HG02970 (cell line): ENCODE data around the gene OSBPL2.

Experiments used
- ATAC-seq: cut with Tn5 transposase; IDR thresholded peaks from one replicate; pipeline ENCODE4 v1.9.1; 2021; ENCODE audit warnings: mild to moderate bottlenecking, moderate library complexity, moderate number of reproducible peaks; ENCODE audit not compliant: unreplicated experiment, low FRiP score

The OSBPL2 gene

DNA sequence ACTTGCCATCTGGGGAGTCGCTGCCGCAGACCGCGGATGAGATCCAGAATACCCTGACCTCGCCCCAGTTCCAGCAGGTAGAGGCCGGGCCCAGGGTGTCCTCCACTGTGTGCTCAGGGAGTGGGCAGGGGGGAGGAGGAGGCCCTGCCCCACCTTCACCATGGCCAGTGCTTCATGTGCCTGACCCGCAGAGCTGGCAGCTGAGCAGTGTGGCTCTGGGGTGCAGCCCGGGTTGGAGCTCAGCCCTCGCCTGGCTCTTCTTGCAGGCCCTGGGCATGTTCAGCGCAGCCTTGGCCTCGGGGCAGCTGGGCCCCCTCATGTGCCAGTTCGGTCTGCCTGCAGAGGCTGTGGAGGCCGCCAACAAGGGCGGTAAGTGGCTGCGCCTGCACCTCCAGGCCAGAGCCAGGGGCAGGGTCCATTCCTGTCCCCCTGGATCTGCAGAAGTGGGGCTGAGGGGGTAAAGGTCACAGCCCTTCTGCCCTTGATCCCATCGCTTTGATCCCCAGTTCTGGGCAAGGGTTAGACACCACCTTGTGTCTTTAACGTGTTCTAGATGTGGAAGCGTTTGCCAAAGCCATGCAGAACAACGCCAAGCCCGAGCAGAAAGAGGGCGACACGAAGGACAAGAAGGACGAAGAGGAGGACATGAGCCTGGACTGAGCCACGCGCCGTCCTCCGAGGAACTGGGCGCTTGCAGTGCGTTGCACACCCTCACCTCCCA, 69.9 kb downstream of the OSBPL2 start:
- no peak for ATAC-seq

DNA sequence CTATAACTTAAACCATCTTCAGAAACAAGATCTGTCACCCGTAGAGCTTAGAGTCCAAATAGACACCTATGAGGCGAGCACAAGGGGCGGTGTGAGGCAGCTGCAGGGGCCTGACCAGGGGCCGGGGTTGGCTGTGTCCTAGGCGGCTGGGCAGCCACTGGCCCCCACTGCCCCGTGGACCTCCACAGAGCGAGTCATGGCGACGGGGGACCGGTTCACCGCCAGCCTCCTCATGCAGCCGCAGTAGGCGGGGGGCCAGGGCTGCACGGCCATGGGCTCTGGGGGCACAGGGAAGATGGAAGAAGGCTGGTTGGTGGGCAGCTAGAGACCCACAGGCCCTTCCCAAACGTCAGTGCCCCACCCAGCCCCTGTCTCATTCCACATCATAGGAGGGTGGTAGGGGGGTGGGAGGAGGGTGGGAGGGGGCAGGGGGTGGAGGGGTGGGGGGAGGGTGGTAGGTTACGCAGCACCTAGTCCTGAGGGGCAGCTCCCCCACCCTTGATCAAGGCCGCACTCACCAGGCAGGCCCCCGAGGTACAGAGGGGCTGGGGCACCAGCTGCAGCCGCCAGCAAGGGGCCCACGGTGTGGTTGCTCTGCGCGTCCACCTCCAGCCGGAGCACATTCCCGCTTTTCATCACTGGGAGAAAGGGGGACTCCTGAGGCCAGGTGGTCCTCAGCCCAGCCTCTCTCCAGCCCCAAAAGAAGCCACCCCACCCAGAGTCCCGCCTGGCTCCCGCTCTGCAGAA, 71.0 kb downstream of the OSBPL2 start:
- no peak for ATAC-seq

DNA sequence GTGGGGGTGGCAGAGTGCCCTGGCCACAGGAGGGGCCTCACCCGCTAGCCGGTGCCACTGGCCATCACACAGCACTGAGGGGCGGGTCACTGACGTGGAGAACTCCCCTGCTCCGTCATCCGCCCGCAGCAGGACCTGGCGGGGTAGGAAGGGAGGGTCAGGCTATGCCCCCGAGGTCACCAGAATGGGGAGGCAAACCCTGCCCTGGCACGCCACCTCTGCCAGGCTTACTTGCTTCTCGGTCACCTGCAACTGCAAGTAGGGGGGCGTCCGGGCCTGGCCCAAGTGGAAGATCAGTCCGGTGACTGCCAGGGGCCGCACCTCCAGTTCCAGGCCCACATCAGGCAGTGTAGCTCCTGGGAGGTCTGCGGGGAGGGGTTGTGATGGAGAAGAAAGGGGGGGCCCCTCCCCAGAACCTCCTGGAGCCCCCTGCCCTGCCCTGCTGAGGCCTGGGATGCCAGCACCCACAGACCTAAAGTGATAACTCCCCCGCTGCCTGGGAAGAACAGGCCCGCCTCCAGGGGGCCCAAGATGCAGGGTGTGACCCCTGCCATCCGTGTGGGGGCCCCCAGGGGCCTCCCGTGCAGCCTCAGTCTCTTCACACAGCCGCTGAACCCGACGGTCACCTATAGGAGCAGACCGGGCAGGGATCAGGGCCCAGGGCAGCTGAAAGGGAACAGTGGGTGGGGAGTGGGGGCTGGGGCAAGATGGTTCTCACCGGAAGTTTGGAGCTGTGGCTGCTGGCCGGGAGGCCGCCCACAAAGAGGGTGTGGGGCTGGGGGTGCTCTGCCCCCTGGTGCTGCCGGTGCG, 71.8 kb downstream of the OSBPL2 start:
- no peak for ATAC-seq

DNA sequence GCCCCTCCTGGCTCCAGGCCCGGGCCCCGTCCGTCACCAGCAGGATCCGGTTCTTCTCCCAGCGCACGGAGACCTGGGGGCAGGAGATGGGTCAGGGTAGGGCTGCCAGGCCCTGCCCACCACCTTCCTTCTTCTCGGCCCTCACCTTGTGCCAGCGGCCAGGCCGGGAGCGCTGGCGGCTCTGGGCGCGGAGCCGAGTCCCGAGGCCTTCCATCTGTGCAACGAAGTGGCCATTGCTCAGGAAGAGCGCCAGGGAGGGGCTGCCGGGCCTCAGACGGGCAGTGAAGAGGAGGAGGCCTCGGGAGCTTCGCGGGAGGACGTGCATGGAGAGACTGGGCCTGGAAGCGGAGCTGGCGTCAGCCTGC, 72.4 kb downstream of the OSBPL2 start:
- ATAC-seq, result no peak

DNA sequence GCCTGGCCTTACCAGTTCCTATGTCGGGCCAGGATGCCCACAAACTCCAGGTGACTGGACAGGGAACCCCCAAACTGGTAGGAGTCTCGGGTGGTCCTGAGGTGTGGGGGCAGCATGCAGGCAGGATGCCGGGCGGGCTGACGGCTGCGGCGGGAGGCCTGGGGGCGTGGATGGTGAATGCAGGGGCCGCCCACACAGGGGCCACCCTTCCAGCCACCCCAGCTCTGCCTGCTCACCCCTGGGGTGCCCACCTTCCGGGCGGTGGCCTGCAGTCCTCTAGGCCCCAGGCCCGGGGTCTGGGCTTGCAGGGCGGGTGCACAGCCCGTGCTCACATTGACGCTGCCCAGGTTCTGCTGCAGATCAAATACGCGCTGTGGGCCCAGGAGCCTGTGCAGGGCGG, 72.8 kb downstream of the OSBPL2 start:
- ATAC-seq, result no peak

DNA sequence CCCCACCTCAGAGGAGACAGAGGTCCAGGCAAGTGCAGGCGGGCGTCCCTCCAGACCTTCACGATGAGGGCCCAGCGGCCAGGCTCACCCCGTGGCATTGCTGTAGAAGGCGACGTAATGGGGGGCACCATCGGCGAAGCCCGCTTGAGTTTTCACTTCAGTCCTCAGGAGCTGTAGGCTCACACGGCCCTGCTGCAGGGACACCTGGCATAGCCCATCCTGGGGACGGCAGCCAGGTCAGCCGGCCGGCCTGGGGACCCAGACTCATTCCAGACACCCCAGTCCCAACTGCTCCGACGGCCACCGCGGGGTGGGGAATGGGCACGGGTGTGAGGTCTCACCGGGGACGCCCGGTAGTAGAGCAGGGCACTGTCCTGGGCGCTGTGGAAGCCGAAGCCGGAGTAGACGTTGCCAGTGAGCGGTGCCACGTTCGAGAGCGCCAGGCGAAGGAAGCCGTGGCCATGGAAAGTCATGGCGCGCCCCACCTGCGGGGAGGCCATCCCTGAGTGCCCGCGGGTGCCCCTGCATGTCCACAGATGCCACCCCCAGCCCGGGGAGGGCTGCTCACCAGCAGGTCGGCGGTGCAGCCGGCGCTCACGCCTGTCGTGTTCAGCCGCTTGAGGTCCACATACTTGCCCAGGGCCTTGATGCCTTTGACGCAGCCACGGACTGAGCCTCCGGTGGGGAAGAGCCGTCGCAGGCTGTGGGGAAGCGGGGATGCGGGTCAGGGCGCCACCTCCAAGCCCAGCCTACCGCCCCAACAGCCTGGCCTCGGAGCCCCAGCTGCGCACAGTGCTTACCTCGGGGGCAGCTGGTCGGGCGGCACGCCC, 73.7 kb downstream of the OSBPL2 start:
- ATAC-seq, result no peak

DNA sequence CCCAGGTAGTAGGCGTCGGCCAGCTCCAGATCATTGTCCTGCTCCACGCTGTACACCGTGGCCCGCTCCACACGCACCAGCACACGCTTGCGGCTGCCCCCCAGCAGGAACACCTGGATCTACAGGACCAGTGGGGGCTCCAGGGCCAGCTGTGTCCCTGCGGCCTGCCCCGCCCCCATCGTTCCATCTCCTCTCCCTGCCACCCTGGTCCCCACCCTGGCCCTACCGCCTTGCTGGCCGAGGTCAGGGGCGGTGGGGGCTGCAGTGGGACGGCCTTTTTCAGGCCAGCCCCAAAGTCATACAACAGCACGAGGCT, 74.3 kb downstream of the OSBPL2 start:
- ATAC-seq, result no peak

DNA sequence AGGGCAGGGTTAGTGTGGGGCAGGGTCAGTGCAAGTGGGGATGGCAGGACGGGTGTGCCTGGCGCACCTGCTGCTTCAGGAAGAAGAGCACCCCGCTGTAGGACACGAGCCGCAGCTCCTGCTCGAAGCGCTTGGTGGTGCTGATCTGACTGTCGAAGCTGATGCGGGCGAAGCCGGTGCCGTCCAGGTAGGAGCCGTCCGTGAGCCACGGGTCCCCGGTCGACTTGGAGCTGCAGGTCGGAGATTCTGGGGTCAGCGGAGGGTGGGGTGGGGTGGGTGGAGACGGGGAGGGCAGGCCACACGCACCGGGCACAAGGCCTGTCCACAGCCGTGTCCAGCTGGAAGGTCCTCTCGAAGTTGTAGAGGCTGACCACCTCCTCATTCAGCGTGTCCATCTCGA, 74.7 kb downstream of the OSBPL2 start:
- ATAC-seq, result no peak

DNA sequence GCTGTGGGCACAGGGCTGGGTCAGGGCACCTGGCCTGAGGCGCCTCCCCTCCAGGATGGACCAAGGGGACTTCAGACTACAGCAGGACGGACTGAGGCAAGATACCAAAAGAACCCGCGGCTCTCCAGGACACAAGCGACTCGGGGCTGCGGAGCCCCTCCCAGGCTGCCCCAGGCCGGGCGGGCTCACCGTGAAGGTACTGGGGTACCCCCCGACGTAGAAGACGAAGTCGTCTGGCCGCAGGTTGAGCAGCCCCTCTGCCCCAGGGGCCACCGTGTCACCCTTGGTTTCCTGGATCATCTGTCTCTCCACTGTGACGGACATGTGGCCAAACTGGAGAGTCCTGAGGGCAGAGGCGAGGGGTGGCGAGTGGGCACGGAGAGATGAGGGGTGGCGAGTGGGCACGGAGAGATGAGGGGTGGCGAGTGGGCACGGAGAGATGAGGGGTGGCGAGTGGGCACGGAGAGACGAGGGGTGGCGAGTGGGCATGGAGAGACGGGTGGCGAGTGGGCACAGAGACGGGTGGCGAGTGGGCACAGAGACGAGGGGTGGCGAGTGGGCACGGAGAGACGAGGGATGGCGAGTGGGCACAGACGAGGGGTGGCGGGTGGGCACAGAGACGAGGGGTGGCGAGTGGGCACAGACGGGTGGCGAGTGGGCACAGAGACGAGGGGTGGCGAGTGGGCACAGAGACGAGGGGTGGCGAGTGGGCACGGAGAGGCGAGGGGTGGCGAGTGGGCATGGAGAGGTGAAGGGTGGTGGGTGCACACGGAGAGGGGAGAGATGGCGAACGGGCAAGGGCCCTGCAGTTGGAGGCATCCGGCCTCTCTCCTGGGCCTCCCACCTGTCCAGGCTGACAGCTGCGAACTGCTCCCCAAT, 75.4 kb downstream of the OSBPL2 start:
- no peak for ATAC-seq

DNA sequence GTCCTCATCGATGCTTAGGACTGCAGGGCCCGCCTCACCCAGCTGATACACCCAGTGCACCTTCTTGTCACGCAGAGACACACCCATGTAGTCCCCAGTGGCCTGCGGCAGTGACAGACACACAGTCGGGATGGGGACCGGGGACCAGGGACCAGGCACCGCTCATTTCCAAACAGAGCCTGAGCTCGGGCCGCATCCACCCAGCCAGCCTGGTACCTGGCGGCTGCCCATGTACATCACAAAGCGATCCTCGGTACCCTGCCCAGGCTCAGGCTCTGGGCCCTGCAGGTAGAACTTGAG, 76.0 kb downstream of the OSBPL2 start:
- ATAC-seq, result no peak

DNA sequence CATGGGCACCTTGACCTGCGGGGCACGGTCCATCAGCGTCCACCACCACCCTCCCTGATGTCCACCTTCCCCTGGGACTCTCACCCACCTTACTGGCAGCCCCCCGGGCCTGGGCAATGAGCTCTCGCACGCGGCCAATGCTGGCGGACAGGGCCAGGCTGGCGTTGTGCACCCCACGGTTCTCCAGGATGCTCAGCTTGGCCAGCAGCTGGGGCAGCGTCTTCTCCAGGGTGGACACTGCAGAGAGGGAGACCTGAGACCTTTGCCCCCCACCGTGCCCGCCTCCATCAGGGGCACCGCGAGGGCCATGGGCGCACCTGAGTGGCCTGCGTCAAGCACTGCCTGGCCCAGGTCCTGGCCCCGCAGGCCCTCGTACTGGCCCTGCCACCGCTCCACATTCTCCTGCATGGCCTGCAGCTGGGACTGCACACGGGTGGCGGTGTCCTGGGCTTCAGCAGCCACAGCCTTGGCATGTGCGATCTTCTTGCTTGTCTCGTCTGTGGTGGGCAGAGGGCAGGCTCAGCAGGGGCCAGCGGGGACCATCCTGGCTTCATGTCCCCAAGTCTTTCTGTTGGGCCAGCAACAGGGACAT, 76.5 kb downstream of the OSBPL2 start:
- no peak for ATAC-seq

DNA sequence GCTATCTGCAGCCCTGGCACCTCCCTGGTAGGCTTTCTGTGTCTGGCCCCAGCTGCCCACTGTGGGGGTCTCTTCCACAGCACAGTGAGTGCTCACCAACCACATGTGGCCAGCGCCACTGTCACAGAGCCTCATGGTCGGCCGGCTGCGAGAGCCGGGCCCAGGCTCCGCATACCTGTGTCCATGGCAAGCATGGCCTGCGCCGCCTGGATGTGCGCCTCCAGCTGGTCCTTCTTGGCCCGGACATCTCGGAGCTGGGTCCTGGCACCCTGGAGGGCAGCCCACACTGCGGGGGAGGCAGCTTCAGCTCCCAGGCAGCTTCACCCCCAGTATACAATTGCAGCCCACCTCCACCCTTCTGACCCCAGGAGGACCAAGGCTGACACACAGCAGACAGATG, 77.5 kb downstream of the OSBPL2 start:
- ATAC-seq, result no peak

DNA sequence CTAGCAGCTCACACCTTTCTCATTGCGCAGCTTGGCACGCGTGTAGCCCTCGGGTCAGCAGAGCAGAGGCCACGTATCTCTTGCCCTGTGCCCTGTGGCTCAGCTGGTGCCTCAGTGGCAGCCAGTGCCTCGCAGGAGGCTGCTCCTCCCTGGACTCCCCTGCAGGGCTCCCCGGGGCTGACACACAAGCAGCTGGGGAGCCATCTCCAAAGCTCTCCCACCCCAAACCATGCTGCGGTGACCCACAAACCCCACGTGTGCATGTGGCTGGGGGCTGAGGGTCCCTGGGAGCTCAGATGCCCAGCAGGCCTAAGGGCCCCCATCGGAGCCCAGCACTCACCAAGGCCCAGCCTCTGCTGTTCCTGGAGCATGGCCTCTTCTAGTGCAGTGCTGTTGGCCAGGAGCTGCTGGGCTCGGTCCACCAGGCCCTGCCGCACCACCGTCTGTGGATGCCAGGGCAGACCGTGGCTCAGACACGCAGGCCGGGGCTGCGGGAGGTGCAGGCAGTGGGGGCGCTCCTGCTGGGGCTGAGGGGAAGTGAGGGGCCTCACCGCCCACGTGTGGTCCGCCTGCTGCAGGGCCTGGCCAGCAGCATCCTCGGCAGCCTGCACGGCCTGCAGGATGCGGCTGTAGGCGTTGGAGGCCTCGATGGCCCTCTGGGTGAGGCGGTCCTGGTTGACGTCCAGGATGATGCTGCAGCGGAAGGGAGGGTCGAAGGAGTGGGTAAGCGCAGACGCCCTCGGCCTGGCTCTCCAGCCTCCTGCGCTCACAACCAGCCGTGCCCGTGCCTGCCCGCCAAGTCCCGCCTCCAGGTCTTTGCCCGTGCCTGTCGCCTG, 78.2 kb downstream of the OSBPL2 start:
- no peak for ATAC-seq

DNA sequence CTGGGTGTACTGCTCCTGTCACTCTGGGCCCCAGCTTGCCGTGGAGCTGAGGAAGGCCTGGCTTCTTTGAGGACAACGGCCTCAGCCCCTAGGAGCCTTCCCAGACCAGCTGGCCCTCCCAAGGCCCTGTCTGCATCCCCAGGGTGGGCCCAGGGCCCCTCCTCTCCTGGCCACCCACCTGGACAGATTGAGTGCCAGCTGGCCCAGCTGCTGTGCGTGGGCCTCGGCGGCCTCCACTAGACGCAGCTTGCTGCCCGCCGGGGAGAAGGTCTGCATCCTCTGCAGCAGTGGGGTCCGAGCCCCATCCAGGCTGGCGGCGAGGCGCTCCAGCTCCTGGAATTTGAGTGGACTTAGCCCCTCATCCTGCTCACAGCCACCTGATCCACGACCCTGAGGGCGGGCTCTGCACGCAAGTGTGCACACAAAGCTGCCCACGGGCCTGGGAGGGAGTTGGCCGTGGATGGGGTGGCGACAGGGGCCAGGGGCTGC, 78.9 kb downstream of the OSBPL2 start:
- no peak for ATAC-seq

DNA sequence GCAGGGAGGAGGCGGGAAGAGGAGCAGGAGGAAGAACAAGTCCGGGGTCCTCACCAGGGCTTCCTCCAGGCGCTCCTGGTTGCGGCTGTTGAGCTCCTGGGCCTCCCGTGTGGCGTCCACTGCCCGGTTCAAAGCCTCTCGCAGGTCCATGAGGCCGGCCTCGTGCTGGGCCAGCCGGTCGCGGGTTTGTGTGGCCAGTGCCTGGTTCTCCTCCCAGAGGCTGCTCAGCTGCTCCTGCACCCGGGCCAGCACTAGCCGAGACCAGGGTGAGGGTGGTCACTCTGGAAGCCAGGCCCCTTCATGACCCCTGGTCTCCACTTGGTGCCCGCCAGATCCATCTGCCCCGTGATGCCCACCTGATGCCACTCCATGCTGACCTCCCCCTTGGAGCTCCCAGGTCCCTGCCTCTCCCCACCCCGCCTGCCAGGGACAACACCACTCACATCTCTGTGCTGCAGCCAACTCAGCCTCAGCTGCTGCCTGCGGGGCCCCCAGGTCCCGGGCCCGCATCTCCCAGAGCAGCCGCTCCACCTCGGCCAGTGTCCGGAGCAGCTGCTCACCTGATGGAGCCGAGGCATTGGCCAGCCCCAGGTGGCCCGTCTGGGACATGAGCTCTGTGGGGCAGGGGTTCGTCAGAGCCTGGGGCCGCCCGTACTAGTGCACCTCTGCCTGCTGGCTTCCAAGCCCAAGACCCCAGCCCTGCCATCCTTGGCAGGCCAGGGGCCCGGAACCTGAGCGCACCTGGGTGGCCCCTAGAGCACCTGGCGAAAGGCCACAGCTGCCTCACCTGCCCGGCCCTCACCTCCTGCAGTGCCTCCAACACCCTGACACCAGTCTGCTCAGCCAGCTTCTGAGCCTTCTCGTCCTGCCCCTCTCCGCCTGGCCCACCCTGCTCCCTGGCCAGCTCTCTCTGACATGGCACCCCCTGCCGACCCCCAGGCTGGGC, 80.4 kb downstream of the OSBPL2 start:
- ATAC-seq, result no peak

DNA sequence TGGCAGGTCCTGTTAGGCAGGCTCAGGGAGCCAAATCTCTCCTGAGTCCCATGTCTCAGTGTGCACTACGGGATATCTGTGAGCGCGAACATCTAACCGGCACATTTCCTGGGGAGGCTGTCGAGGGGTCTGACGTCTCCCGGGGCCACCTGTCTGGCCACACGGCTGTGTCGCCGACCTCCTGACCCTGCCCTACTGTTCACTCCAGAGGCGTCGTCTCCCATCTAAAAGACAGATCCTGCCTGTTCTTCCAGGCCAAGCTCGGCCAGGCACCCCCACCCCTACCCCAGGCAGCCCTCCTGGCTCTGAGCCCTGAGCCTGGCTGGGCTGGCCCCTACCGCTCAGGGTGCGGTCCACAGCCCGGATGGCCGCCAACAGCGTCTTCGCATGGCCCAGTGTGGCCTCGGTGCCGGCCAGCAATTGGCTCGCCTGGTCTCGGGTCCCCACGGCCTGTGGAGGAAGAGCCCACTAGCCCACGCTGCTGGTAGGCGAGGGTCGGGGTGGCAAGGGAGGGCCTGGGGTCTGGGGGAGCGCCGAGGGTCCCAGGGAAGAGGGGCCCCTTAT, 81.1 kb downstream of the OSBPL2 start:
- no peak for ATAC-seq
